Ovary (tissue), 9 donors: ENCODE measurements around the gene XXYLT1. TPM values are rescaled to one million over a fixed set of nuclear protein-coding genes. Genes with fewer than 3 reads are reported as not detected.

ENCODE experiments used
- DNase-seq, 5 donors: peaks; one replicate each; pipeline ENCODE4 v3.0.0-alpha.2; 2019 to 2020
- H3K27ac ChIP-seq, 2 donors: fragments of 200-600 bp; one replicate each; pipeline versions ENCODE4 v1.5.1 to v1.8.0; 2019 to 2022
- H3K27me3 ChIP-seq: fragments of 200-600 bp; one replicate; pipeline ENCODE4 v1.8.0; 2022
- H3K36me3 ChIP-seq: fragments of 200-600 bp; sonication (generic); one replicate; pipeline ENCODE4 v1.5.1; 2019
- H3K4me1 ChIP-seq: one replicate; pipeline ENCODE4 v1.8.1; 2013; ENCODE audit warnings: mild to moderate bottlenecking, moderate library complexity; ENCODE audit not compliant: insufficient read depth
- H3K4me3 ChIP-seq: fragments of 200-600 bp; sonication (generic); one replicate; pipeline ENCODE4 v1.5.1; 2017
- H3K9me3 ChIP-seq, 2 donors: fragments of 200-600 bp in 1 of 2; sonication (generic) in 1 of 2; one replicate each; pipeline versions ENCODE4 v1.5.1 to v1.8.1; 2013 to 2019; ENCODE audit warnings: mild to moderate bottlenecking in 1 of 2, moderate library complexity in 1 of 2
- CTCF ChIP-seq, 3 donors: fragments of 450-650 bp in 2 of 3; fragments of 200-600 bp in 1 of 3; IDR thresholded peaks; one replicate each; pipeline versions ENCODE4 v1.5.1 to v1.8.0; 2016 to 2022; ENCODE audit warnings: antibody characterized with exemption in 3 of 3, mild to moderate bottlenecking in 1 of 3
- EP300 ChIP-seq: sonication (generic); formaldehyde crosslinking; IDR thresholded peaks from one replicate; pipeline ENCODE4 v1.6.1; 2017; ENCODE audit warnings: antibody characterized with exemption
- POLR2A ChIP-seq: fragments of 450-650 bp; IDR thresholded peaks from one replicate; pipeline ENCODE4 v1.6.1; 2017; ENCODE audit warnings: antibody characterized with exemption, mild to moderate bottlenecking, moderate library complexity
- WGBS, 3 donors: extraction: QIAGEN DNeasy Blood & Tissue Kit in 1 of 3; methylation state at CpG; one replicate each; pipeline versions ENCODE4 v1.1.5 to v1.1.7; 2013 to 2017; 5-methylcytosine and 5-hydroxymethylcytosine counted together
- intact Hi-C, 4 donors: fragments of 100-400 bp; cut with DNase I; formaldehyde crosslinking; loops; one replicate each; pipeline versions ENCODE4 v1.11.0 to v1.15.1; 2022 to 2023
- polyA plus RNA-seq, 2 donors: library from polyadenylated mRNA; stranded (reverse); fragments of 200-250 nt in 1 of 2; fragments of 350-450 nt in 1 of 2; fragmentation: Illumina TruSeq in 1 of 2; extraction: RNeasy Lipid Tissue Mini Kit (QIAGEN cat#74804) in 1 of 2; gene quantifications; one replicate each; pipeline ENCODE4 v1.2.3, GENCODE V29; 2013 to 2014
- total RNA-seq, 7 donors: library from RNA; depleted of rRNA in 2 of 7; stranded (reverse); fragments of >200 nt in 2 of 7; fragmentation: NEBNext Ultra II Directional in 3 of 7; extraction: Animal tissue kit (Norgen Biotek cat#: 25700) in 3 of 7; gene quantifications; one replicate each; pipeline versions ENCODE4 v1.1.0 to v1.2.4, GENCODE V29; 2016 to 2023
- donor health status: DM: no; HTN: no; CAD: no; lungs with moderate emphysema.
- donor health status: DM: no; HTN: no; CAD: no.
- donor health status: Bipolar disorder and iron deficiency.
- donor health status: DM: yes; HTN: yes; CAD: no.
- donor health status: DM: no; HTN: no; CAD: no.
- donor health status: DM: yes; HTN: yes; CAD: no.

Gene XXYLT1
- total and polyA plus RNA-seq, 9 donors = 5.6 to 13.6 (median 10.2) TPM

DNA sequence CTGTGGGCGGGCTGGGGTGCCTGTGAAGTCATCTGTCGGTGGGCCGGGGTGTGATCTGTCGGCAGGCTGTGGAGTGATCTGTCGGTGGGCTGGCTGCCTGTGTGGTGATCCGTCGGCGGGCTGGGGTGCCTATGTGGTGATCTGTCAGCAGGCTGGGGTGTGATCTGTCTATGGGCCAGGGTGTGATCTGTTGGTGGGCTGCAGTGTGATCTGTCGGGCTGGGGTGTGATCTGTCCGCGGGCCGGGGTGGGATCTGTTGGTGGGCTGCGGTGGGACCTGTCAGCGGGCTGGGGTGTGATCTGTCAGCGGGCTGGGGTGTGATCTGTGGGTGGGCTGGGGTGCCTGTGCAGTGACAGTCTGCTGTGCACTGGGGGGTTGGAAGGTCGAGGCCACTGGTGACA is 204.5 kb downstream of the XXYLT1 start:
- H3K36me3 ChIP-seq = no peaks in the 10 kb centered on the region
- peak in 1 of 5 donors; percentile 13 for DNase-seq
- H3K27ac ChIP-seq = no peak overlapping the region
- H3K4me3 ChIP-seq = no peak overlapping the region
- H3K4me1 ChIP-seq = no peaks in the 10 kb centered on the region
- TF ChIP-seq EP300 (no peak), POLR2A (no peak), CTCF (IDR thresholded peaks at IDR 0.05) (no peak)
- H3K9me3 ChIP-seq = no peaks in the 10 kb centered on the region
- intact Hi-C loops = no loop called here
- H3K27me3 ChIP-seq = no peaks in the 10 kb centered on the region
- 92 to 97% (median 96%) methylated on average over 8 to 16 of the region's 16 CpGs for WGBS, 3 donors

DNA sequence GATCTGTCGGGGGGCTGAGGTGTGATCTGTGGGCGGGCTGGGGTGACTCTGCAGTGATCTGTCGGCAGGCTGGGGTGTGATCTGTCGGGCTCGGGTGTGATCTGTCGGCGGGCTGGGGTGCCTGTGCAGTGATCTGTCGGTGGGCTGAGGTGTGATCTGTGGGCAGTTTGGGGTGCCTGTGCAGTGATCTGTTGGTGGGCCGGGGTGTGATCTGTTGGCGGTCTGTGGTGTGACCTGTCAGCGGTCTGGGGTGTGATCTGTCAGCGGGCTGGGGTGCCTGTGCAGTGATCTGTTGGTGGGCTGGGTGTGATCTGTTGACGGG is 205.1 kb downstream of the XXYLT1 start:
- DNase-seq = peak in 1 of 5 donors; percentile 15
- no peaks in the 10 kb centered on the region for H3K9me3 ChIP-seq
- no peak overlapping the region for H3K4me3 ChIP-seq
- intact Hi-C loops = no loop called here
- H3K36me3 ChIP-seq = no peaks in the 10 kb centered on the region
- no peaks in the 10 kb centered on the region for H3K4me1 ChIP-seq
- H3K27me3 ChIP-seq = no peaks in the 10 kb centered on the region
- TF ChIP-seq CTCF (IDR thresholded peaks at IDR 0.05) (no peak), POLR2A (no peak), EP300 (no peak)
- H3K27ac ChIP-seq = no peak overlapping the region
- WGBS, 3 donors = 90 to 99% (median 97%) methylated on average over 12 to 13 of the region's 13 CpGs

DNA sequence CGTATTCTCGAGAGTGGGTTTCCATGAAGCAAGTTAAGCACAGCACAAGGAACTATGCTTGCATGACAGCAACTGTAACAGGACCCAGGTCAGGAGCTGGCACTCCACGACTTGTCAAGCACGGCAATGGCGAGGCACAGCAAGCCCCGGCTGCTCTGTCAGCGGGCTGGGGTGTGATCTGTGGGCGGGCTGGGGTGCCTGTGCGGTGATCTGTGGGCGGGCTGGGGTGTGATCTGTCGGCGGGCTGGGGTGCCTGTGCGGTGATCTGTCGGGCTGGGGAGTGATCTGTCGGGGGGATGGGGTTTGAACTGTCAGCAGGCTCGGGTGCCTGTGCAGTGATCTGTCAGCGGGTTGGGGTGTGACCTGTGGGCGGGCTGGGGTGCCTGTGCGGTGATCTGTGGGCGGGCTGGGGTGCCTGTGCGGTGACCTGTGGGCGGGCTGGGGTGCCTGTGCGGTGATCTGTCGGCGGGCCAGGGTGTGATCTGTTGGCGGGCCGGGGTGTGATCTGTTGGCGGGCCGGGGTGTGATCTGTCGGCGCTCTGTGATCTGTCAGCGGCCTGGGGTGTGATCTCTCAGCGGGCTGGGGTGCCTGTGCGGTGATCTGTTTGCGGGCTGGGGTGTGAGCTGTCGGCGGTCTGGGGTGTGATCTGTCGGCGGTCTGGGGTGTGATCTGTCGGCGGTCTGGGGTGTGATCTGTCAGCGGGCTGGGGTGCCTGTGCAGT is 205.7 kb downstream of the XXYLT1 start:
- TF ChIP-seq EP300 (no peak), CTCF (IDR thresholded peaks at IDR 0.05) (no peak), POLR2A (no peak)
- Histone ChIP-seq H3K36me3 (no peaks in the 10 kb centered on the region), H3K27me3 (no peaks in the 10 kb centered on the region), H3K4me1 (no peaks in the 10 kb centered on the region), H3K27ac (no peak overlapping the region), H3K9me3 (no peaks in the 10 kb centered on the region), H3K4me3 (no peak overlapping the region)
- peak in 1 of 5 donors; percentile 22 for DNase-seq
- 88 to 97% (median 92%) methylated on average over 14 to 42 of the region's 42 CpGs for WGBS, 3 donors
- intact Hi-C loops = no loop called here

- no peaks in the 10 kb centered on the region for H3K4me1 ChIP-seq
- H3K27me3 ChIP-seq = no peaks in the 10 kb centered on the region
- intact Hi-C loops = no loop called here
- no peak overlapping the region for H3K27ac ChIP-seq
- 66 to 75% (median 71%) methylated on average over 8 of the region's 8 CpGs for WGBS, 3 donors
- H3K36me3 ChIP-seq = no peaks in the 10 kb centered on the region
- TF ChIP-seq POLR2A (no peak), EP300 (no peak), CTCF (IDR thresholded peaks at IDR 0.05) (no peak)
- H3K4me3 ChIP-seq = no peak overlapping the region
- DNase-seq = peak in 1 of 5 donors; percentile 6
- no peaks in the 10 kb centered on the region for H3K9me3 ChIP-seq
These were observed 206.5 kb downstream of the XXYLT1 start for GRCh38 chr3:195064300-195064931.
